ENCODE data around the gene PLEKHA5. TPM values are rescaled to one million over a fixed set of nuclear protein-coding genes. Genes with fewer than 3 reads are reported as not detected.
A peak's percentile ranks its signal among the peaks of the same experiment; 100 is the strongest.

The PLEKHA5 gene
- polyA plus RNA-seq, 1 donor (not counting 4 experiments of a cell fraction or from before 2014, with no cell fraction given) = 21.7 TPM

- Histone ChIP-seq H3K9me3 (ENCODE audit: control insufficient read depth, low read depth, low read length) (no peaks in the 10 kb centered on the region), H3K4me2 (ENCODE audit: control insufficient read depth, extremely low read depth, insufficient read depth, low read depth, low read length) (peak overlapping the region; percentile 46), H3K27me3 (ENCODE audit: control insufficient read depth, extremely low read depth, insufficient read depth, low read length) (no peaks in the 10 kb centered on the region), H3K9ac (ENCODE audit: control insufficient read depth, extremely low read depth, insufficient read depth, low read length) (no peak overlapping the region), H2AFZ (ENCODE audit: control insufficient read depth, low read length) (no peak overlapping the region), H3K27ac (ENCODE audit: control insufficient read depth, insufficient read depth, low read length) (peak overlapping the region; percentile 64), H3K36me3 (ENCODE audit: control insufficient read depth in 2 of 2, extremely low read depth in 1 of 2, insufficient read depth in 2 of 2, low read length in 2 of 2) (no peaks in the 10 kb centered on the region), H4K20me1 (ENCODE audit: control insufficient read depth, extremely low read depth, insufficient read depth, low read length) (no peaks in the 10 kb centered on the region), H3K9me1 (ENCODE audit: control insufficient read depth, extremely low read depth, insufficient read depth, low read length) (no peaks in the 10 kb centered on the region), H3K4me3 (ENCODE audit: control insufficient read depth in 2 of 3, extremely low read depth in 1 of 3, insufficient read depth in 2 of 3, low read depth in 1 of 3, low read length in 3 of 3) (no peak overlapping the region), H3K79me2 (ENCODE audit: control insufficient read depth, insufficient read depth, low read length) (peaks cover 52% of the 10 kb centered on the region), H3K4me1 (ENCODE audit: control insufficient read depth, extremely low read depth, insufficient read depth, low read length) (peaks cover 16% of the 10 kb centered on the region)
- TF ChIP-seq EZH2 (IDR thresholded peaks at IDR 0.05; ENCODE audit: low read length) (no peak), CTCF (optimal IDR thresholded peaks at IDR 0.05 in 1 of 3, IDR thresholded peaks at IDR 0.05 in 1 of 3, conservative IDR thresholded peaks at IDR 0.05 in 1 of 3; ENCODE audit: extremely low read depth in 1 of 3, insufficient read depth in 2 of 3, low read length in 3 of 3) (no peak)
- peak; percentile 85 for DNase-seq (ENCODE audit: low read depth, low spot score)
- peak; percentile 80 for FAIRE-seq
- dilution Hi-C loops (cut with MboI; ENCODE audit: extremely low pct_ligation_motif_present, low sequenced_read_pairs) = no loop called here
These were observed 91.4 kb downstream of the PLEKHA5 start for GRCh38 chr12:19220852-19221466.

- FAIRE-seq (no peak), DNase-seq (ENCODE audit: low read depth, low spot score) (no peak)
- no peak overlapping the region for H2AFZ ChIP-seq (ENCODE audit: control insufficient read depth, low read length)
- no peaks in the 10 kb centered on the region for H3K9me3 ChIP-seq (ENCODE audit: control insufficient read depth, low read depth, low read length)
- no peak overlapping the region for H3K4me3 ChIP-seq (ENCODE audit: control insufficient read depth in 2 of 3, extremely low read depth in 1 of 3, insufficient read depth in 2 of 3, low read depth in 1 of 3, low read length in 3 of 3)
- dilution Hi-C loops (cut with MboI; ENCODE audit: extremely low pct_ligation_motif_present, low sequenced_read_pairs) = no loop called here
- no peaks in the 10 kb centered on the region for H3K9me1 ChIP-seq (ENCODE audit: control insufficient read depth, extremely low read depth, insufficient read depth, low read length)
- TF ChIP-seq CTCF (optimal IDR thresholded peaks at IDR 0.05 in 1 of 3, IDR thresholded peaks at IDR 0.05 in 1 of 3, conservative IDR thresholded peaks at IDR 0.05 in 1 of 3; ENCODE audit: extremely low read depth in 1 of 3, insufficient read depth in 2 of 3, low read length in 3 of 3) (no peak), EZH2 (IDR thresholded peaks at IDR 0.05; ENCODE audit: low read length) (no peak)
- no peaks in the 10 kb centered on the region for H3K27me3 ChIP-seq (ENCODE audit: control insufficient read depth, extremely low read depth, insufficient read depth, low read length)
- peaks cover 54% of the 10 kb centered on the region for H3K79me2 ChIP-seq (ENCODE audit: control insufficient read depth, insufficient read depth, low read length)
- H4K20me1 ChIP-seq (ENCODE audit: control insufficient read depth, extremely low read depth, insufficient read depth, low read length) = no peaks in the 10 kb centered on the region
- no peak overlapping the region for H3K4me2 ChIP-seq (ENCODE audit: control insufficient read depth, extremely low read depth, insufficient read depth, low read depth, low read length)
- no peak overlapping the region for H3K9ac ChIP-seq (ENCODE audit: control insufficient read depth, extremely low read depth, insufficient read depth, low read length)
- no peak overlapping the region for H3K27ac ChIP-seq (ENCODE audit: control insufficient read depth, insufficient read depth, low read length)
- peaks cover 16% of the 10 kb centered on the region for H3K4me1 ChIP-seq (ENCODE audit: control insufficient read depth, extremely low read depth, insufficient read depth, low read length)
- H3K36me3 ChIP-seq (ENCODE audit: control insufficient read depth in 2 of 2, extremely low read depth in 1 of 2, insufficient read depth in 2 of 2, low read length in 2 of 2) = no peaks in the 10 kb centered on the region
These were observed 93.0 kb downstream of the PLEKHA5 start for GRCh38 chr12:19222558-19222957.

Data from keratinocyte (primary cell).